Erythroblast (primary cell): Measurements from ENCODE around the gene LOXL4.

Experiments used
- GATA1 ChIP-seq: IDR thresholded peaks from 2 replicates; pipeline ENCODE4 v1.6.1; 2011; ENCODE audit warnings: low read depth, mild to moderate bottlenecking, control low read depth, low read length, moderate library complexity
- POLR2A ChIP-seq: IDR thresholded peaks from 2 replicates; pipeline ENCODE4 v1.6.1; 2011; ENCODE audit warnings: mild to moderate bottlenecking, low read length

- TF ChIP-seq POLR2A (no peak), GATA1 (no peak)
Observed at GRCh38 chr10:98205351-98205750, 62.6 kb downstream of the LOXL4 start.
